ENCODE results near the gene IZUMO1.
"Not testable (repeated sequence)": the region's sequence is repeated elsewhere in the genome, so short reads cannot be mapped to it uniquely, and the experiment has no call there.

Gene IZUMO1

GRCh38 chr19:48746738-48747575 is at the start of gene IZUMO1:
Gene IZUMO1, minus strand, starts transcription at chr19:48746909. Its CDS starts 1,050 bp downstream, at chr19:48745859.
- DNase-seq, result peak; percentile 82

GRCh38 chr19:48795685-48796070 is 49.0 kb upstream of the IZUMO1 start:
- DNase-seq, result no peak

- peak; percentile 92 for DNase-seq
These were observed 48.5 kb upstream of the IZUMO1 start for GRCh38 chr19:48795055-48795684.

- DNase-seq, result no peak
These were observed 47.6 kb upstream of the IZUMO1 start for GRCh38 chr19:48794291-48794690.

GRCh38 chr19:48793271-48793670 is 46.6 kb upstream of the IZUMO1 start:
- DNase-seq, result no peak

GRCh38 chr19:48787331-48787730 is 40.6 kb upstream of the IZUMO1 start:
- not testable (repeated sequence) for DNase-seq

GRCh38 chr19:48786422-48786821 is 39.7 kb upstream of the IZUMO1 start:
- not testable (repeated sequence) for DNase-seq

GRCh38 chr19:48784527-48784926 is 37.8 kb upstream of the IZUMO1 start:
- no peak for DNase-seq

- DNase-seq, result no peak
These were observed 34.1 kb upstream of the IZUMO1 start for GRCh38 chr19:48780631-48781391.

GRCh38 chr19:48779636-48780035 is 32.9 kb upstream of the IZUMO1 start:
- no peak for DNase-seq

- DNase-seq, result no peak
These were observed 31.0 kb upstream of the IZUMO1 start for GRCh38 chr19:48777720-48778119.

- no peak for DNase-seq
These were observed 30.4 kb upstream of the IZUMO1 start for GRCh38 chr19:48777139-48777538.

- DNase-seq, result no peak
These were observed 25.8 kb upstream of the IZUMO1 start for GRCh38 chr19:48772503-48772953.

GRCh38 chr19:48770734-48771472 is 24.2 kb upstream of the IZUMO1 start:
- DNase-seq, result no peak

- DNase-seq, result no peak
These were observed 23.6 kb upstream of the IZUMO1 start for GRCh38 chr19:48770266-48770665.

GRCh38 chr19:48768994-48769713 is 22.4 kb upstream of the IZUMO1 start:
- no peak for DNase-seq

- DNase-seq, result not testable (repeated sequence)
These were observed 21.6 kb upstream of the IZUMO1 start for GRCh38 chr19:48768171-48768753.

- not testable (repeated sequence) for DNase-seq
These were observed 19.1 kb upstream of the IZUMO1 start for GRCh38 chr19:48765816-48766215.

- DNase-seq, result no peak
These were observed 13.9 kb upstream of the IZUMO1 start for GRCh38 chr19:48760504-48761205.

- no peak for DNase-seq
These were observed 11.0 kb upstream of the IZUMO1 start for GRCh38 chr19:48757741-48758144.

- DNase-seq, result no peak
These were observed 10.5 kb upstream of the IZUMO1 start for GRCh38 chr19:48757089-48757675.

Measured in activated CD4-positive, alpha-beta T cell treated with anti-CD3 and anti-CD28 coated beads, Interleukin-2, Interleukin-6, amounts not matched to agents 100 ng/mL and 50 ng/mL, durations not matched to agents 16 hours and 8 hours (primary cell).